Neural crest cell (in vitro differentiated cells): ENCODE measurements around the gene CDH8. TPM values are rescaled to one million over a fixed set of nuclear protein-coding genes. Genes with fewer than 3 reads are reported as not detected.

Experiments used
- DNase-seq: peaks from one replicate; pipeline ENCODE4 v3.0.0; 2021; ENCODE audit warnings: low read depth, mixed read lengths, low spot score
- H3K27ac Mint-ChIP-seq: one replicate; pipeline ENCODE4 v1.8.0; 2021; ENCODE audit warnings: mild to moderate bottlenecking, mixed read lengths; ENCODE audit not compliant: unreplicated experiment
- H3K27me3 Mint-ChIP-seq: 2 replicates; pipeline ENCODE4 v1.8.0; 2021; ENCODE audit warnings: low read depth, mild to moderate bottlenecking, mixed read lengths
- H3K36me3 Mint-ChIP-seq: 2 replicates; pipeline ENCODE4 v1.8.0; 2021; ENCODE audit warnings: low read depth, mild to moderate bottlenecking, mixed read lengths
- H3K4me1 Mint-ChIP-seq: 2 replicates; pipeline ENCODE4 v1.8.0; 2021; ENCODE audit warnings: mixed read lengths
- H3K4me3 Mint-ChIP-seq: one replicate; pipeline ENCODE4 v1.8.0; 2021; ENCODE audit warnings: mild to moderate bottlenecking, mixed read lengths
- H3K9me3 Mint-ChIP-seq: 2 replicates; pipeline ENCODE4 v1.8.0; 2021; ENCODE audit warnings: mixed read lengths
- total RNA-seq: library from RNA; stranded (reverse); gene quantifications from 2 replicates; pipeline ENCODE4 v1.2.1, GENCODE V29; 2021
- TF ChIP-seq, protein P1 (sequence below): fragments of 200-600 bp; sonication (generic); conservative IDR thresholded peaks from 2 replicates; pipeline ENCODE4 v1.5.0; 2021; ENCODE audit warnings: antibody characterized with exemption, mild to moderate bottlenecking

Gene CDH8
- total RNA-seq, 1 donor from 2014 or later: 7.1 TPM

- Mint-ChIP-seq H3K36me3 (no peaks in the 10 kb centered on the region), H3K27ac (no peak overlapping the region), H3K9me3 (no peaks in the 10 kb centered on the region), H3K4me3 (peak overlapping the region; percentile 38), H3K4me1 (peaks cover 20% of the 10 kb centered on the region), H3K27me3 (peaks cover 87% of the 10 kb centered on the region)
- no peak for DNase-seq
- TF ChIP-seq, protein P1, sequence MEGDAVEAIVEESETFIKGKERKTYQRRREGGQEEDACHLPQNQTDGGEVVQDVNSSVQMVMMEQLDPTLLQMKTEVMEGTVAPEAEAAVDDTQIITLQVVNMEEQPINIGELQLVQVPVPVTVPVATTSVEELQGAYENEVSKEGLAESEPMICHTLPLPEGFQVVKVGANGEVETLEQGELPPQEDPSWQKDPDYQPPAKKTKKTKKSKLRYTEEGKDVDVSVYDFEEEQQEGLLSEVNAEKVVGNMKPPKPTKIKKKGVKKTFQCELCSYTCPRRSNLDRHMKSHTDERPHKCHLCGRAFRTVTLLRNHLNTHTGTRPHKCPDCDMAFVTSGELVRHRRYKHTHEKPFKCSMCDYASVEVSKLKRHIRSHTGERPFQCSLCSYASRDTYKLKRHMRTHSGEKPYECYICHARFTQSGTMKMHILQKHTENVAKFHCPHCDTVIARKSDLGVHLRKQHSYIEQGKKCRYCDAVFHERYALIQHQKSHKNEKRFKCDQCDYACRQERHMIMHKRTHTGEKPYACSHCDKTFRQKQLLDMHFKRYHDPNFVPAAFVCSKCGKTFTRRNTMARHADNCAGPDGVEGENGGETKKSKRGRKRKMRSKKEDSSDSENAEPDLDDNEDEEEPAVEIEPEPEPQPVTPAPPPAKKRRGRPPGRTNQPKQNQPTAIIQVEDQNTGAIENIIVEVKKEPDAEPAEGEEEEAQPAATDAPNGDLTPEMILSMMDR: no peak
These were observed 3.2 kb downstream of the CDH8 start for GRCh38 chr16:62033065-62033464.

DNA sequence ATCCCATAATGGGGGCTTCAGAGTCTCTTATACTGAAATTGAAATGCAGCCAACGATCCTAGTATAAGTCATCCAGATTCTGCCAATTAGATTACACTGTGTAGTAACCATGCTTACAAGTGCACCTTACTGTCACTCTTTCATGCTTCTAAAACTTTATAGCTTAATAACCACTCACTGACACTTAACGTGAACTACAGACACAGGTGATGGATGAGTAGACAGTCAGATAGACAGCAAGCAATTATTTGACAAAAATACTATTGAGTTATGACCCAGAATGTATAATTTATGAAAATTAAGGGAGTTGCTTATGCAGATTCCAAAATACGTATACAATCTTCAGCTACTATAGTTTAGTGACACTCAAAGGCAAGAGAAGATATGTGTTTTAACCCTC, 6.3 kb downstream of the CDH8 start:
- TF ChIP-seq, protein P1: no peak
- no peak for DNase-seq
- Mint-ChIP-seq H3K27ac (no peak overlapping the region), H3K4me1 (peaks cover 10% of the 10 kb centered on the region), H3K36me3 (no peaks in the 10 kb centered on the region), H3K27me3 (peaks cover 61% of the 10 kb centered on the region), H3K4me3 (no peak overlapping the region), H3K9me3 (no peaks in the 10 kb centered on the region)

GRCh38 chr16:62022688-62023087, 13.6 kb downstream of the CDH8 start:
- Mint-ChIP-seq H3K36me3 (no peaks in the 10 kb centered on the region), H3K4me3 (no peak overlapping the region), H3K27me3 (peaks cover 5% of the 10 kb centered on the region), H3K27ac (no peak overlapping the region), H3K9me3 (no peaks in the 10 kb centered on the region), H3K4me1 (peaks cover 12% of the 10 kb centered on the region)
- TF ChIP-seq, protein P1: no peak
- no peak for DNase-seq

- no peaks in the 10 kb centered on the region for H3K36me3 Mint-ChIP-seq
- no peak for DNase-seq
- no peak overlapping the region for H3K27ac Mint-ChIP-seq
- no peak overlapping the region for H3K4me3 Mint-ChIP-seq
- peaks cover 12% of the 10 kb centered on the region for H3K4me1 Mint-ChIP-seq
- no peaks in the 10 kb centered on the region for H3K9me3 Mint-ChIP-seq
- TF ChIP-seq, protein P1: no peak
- H3K27me3 Mint-ChIP-seq: peaks cover 3% of the 10 kb centered on the region
These were observed 15.1 kb downstream of the CDH8 start for GRCh38 chr16:62021161-62021581.

DNA sequence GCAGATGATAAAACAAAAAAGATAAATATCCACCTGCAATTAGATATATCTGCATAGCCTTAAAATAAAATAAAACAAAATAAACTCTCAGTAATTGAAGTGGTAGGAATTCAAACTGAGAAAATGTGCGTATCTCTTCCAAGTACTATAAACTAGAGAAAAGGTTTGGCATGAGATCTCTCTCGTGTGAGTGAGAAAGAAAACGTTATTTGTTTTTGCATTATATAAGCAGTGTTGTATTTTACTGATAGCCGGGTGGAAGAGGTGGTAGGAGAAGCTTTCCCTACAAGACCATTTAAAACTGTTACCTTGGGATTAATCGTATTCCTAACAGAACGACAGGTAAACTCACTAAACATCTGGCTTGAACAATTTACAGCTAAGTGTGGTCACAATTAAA, 15.6 kb downstream of the CDH8 start:
- no peaks in the 10 kb centered on the region for H3K9me3 Mint-ChIP-seq
- H3K4me3 Mint-ChIP-seq: no peak overlapping the region
- peaks cover 3% of the 10 kb centered on the region for H3K27me3 Mint-ChIP-seq
- H3K27ac Mint-ChIP-seq: no peak overlapping the region
- DNase-seq: no peak
- no peaks in the 10 kb centered on the region for H3K36me3 Mint-ChIP-seq
- TF ChIP-seq, protein P1: no peak
- peaks cover 12% of the 10 kb centered on the region for H3K4me1 Mint-ChIP-seq

- H3K9me3 Mint-ChIP-seq: no peaks in the 10 kb centered on the region
- H3K27ac Mint-ChIP-seq: no peak overlapping the region
- TF ChIP-seq, protein P1: no peak
- H3K27me3 Mint-ChIP-seq: peaks cover 3% of the 10 kb centered on the region
- no peak overlapping the region for H3K4me3 Mint-ChIP-seq
- DNase-seq: no peak
- no peaks in the 10 kb centered on the region for H3K36me3 Mint-ChIP-seq
- peaks cover 12% of the 10 kb centered on the region for H3K4me1 Mint-ChIP-seq
These were observed 16.4 kb downstream of the CDH8 start for GRCh38 chr16:62019851-62020250.
